ENCODE results near the gene CELSR3.

Gene CELSR3

GRCh38 chr3:48633256-48633655 is 29.4 kb downstream of the CELSR3 start:
- no peak for TF ChIP-seq JUND (IDR thresholded peaks at IDR 0.05; ENCODE audit: low read depth)
- no peak for DNase-seq (ENCODE audit: low read depth in 1 of 2, low spot score in 1 of 2)
- in situ Hi-C loops (cut with HindIII; ENCODE audit: low pct_unique_long_range_greater_than_20kb, low sequenced_read_pairs), result no loop called here

GRCh38 chr3:48631516-48632448 is 30.9 kb downstream of the CELSR3 start:
- TF ChIP-seq JUND (IDR thresholded peaks at IDR 0.05; ENCODE audit: low read depth), result no peak
- no peak for DNase-seq (ENCODE audit: low read depth in 1 of 2, low spot score in 1 of 2)
- in situ Hi-C loops (cut with HindIII; ENCODE audit: low pct_unique_long_range_greater_than_20kb, low sequenced_read_pairs), result no loop called here

GRCh38 chr3:48630833-48631232 is 31.9 kb downstream of the CELSR3 start:
- no peak for DNase-seq (ENCODE audit: low read depth in 1 of 2, low spot score in 1 of 2)
- in situ Hi-C loops (cut with HindIII; ENCODE audit: low pct_unique_long_range_greater_than_20kb, low sequenced_read_pairs), result no loop called here
- no peak for TF ChIP-seq JUND (IDR thresholded peaks at IDR 0.05; ENCODE audit: low read depth)

- no peak for TF ChIP-seq JUND (IDR thresholded peaks at IDR 0.05; ENCODE audit: low read depth)
- in situ Hi-C loops (cut with HindIII; ENCODE audit: low pct_unique_long_range_greater_than_20kb, low sequenced_read_pairs), result no loop called here
- no peak for DNase-seq (ENCODE audit: low read depth in 1 of 2, low spot score in 1 of 2)
Observed at GRCh38 chr3:48630407-48630806, 32.3 kb downstream of the CELSR3 start.

- no peak for DNase-seq (ENCODE audit: low read depth in 1 of 2, low spot score in 1 of 2)
- in situ Hi-C loops (cut with HindIII; ENCODE audit: low pct_unique_long_range_greater_than_20kb, low sequenced_read_pairs), result no loop called here
- no peak for TF ChIP-seq JUND (IDR thresholded peaks at IDR 0.05; ENCODE audit: low read depth)
Observed at GRCh38 chr3:48629894-48630293, 32.8 kb downstream of the CELSR3 start.

GRCh38 chr3:48628277-48629017 is 34.2 kb downstream of the CELSR3 start:
- TF ChIP-seq JUND (IDR thresholded peaks at IDR 0.05; ENCODE audit: low read depth), result no peak
- in situ Hi-C loops (cut with HindIII; ENCODE audit: low pct_unique_long_range_greater_than_20kb, low sequenced_read_pairs), result no loop called here

GRCh38 chr3:48625600-48625999 is 37.1 kb downstream of the CELSR3 start:
- TF ChIP-seq JUND (IDR thresholded peaks at IDR 0.05; ENCODE audit: low read depth), result no peak
- in situ Hi-C loops (cut with HindIII; ENCODE audit: low pct_unique_long_range_greater_than_20kb, low sequenced_read_pairs), result no loop called here
- DNase-seq (ENCODE audit: low read depth in 1 of 2, low spot score in 1 of 2), result no peak

More at GRCh38 chr3:48628277-48629017, 34.2 kb downstream of the CELSR3 start:
- no peak for DNase-seq (ENCODE audit: low read depth in 1 of 2, low spot score in 1 of 2)

- in situ Hi-C loops (cut with HindIII; ENCODE audit: low pct_unique_long_range_greater_than_20kb, low sequenced_read_pairs), result no loop called here
- TF ChIP-seq JUND (IDR thresholded peaks at IDR 0.05; ENCODE audit: low read depth), result no peak
- no peak for DNase-seq (ENCODE audit: low read depth in 1 of 2, low spot score in 1 of 2)
Observed at GRCh38 chr3:48624767-48625166, 37.9 kb downstream of the CELSR3 start.

GRCh38 chr3:48623851-48624547 is 38.7 kb downstream of the CELSR3 start:
- no peak for TF ChIP-seq JUND (IDR thresholded peaks at IDR 0.05; ENCODE audit: low read depth)
- in situ Hi-C loops (cut with HindIII; ENCODE audit: low pct_unique_long_range_greater_than_20kb, low sequenced_read_pairs), result no loop called here
- peak in 1 of 2 experiments; percentile 33 for DNase-seq (ENCODE audit: low read depth in 1 of 2, low spot score in 1 of 2)

GRCh38 chr3:48621461-48621869 is 41.2 kb downstream of the CELSR3 start, which contains the start of gene TMEM89:
Gene TMEM89 (minus strand): TSS chr3:48621769. CDS start chr3:48621756, 13 bp downstream.
- TF ChIP-seq JUND (IDR thresholded peaks at IDR 0.05; ENCODE audit: low read depth), result no peak
- in situ Hi-C loops (cut with HindIII; ENCODE audit: low pct_unique_long_range_greater_than_20kb, low sequenced_read_pairs), result no loop called here
- DNase-seq (ENCODE audit: low read depth in 1 of 2, low spot score in 1 of 2), result no peak

GRCh38 chr3:48619541-48620524 is 42.9 kb downstream of the CELSR3 start:
- in situ Hi-C loops (cut with HindIII; ENCODE audit: low pct_unique_long_range_greater_than_20kb, low sequenced_read_pairs), result no loop called here
- DNase-seq (ENCODE audit: low read depth in 1 of 2, low spot score in 1 of 2), result peak in 1 of 2 experiments; percentile 77
- no peak for TF ChIP-seq JUND (IDR thresholded peaks at IDR 0.05; ENCODE audit: low read depth)
